ENCODE data around the gene AGBL1. TPM values are rescaled to one million over a fixed set of nuclear protein-coding genes. Genes with fewer than 3 reads are reported as not detected.

The AGBL1 gene
- total RNA-seq, 1 experiment from 2014 or later, result not detected

DNA sequence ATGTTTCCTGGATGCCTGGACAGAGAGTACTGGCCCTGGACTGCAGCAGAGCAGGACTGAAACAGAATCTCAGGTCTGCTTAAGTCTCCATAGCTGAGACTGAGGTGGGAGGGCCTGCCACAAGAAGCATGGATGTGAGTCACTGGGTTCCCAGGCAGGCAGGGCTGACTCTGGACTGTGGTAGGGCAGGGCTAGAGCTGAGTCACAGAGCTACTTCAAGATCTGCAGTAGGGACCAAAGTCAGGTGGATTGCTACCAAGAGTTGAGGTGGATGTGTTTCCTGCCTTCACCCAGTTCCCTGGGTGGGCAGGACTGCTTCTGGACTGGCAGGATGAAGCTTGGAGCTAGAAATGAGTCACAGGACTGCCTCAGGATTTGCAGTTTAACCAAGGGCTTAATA is 282.9 kb downstream of the AGBL1 start:
- TF ChIP-seq, protein P1, sequence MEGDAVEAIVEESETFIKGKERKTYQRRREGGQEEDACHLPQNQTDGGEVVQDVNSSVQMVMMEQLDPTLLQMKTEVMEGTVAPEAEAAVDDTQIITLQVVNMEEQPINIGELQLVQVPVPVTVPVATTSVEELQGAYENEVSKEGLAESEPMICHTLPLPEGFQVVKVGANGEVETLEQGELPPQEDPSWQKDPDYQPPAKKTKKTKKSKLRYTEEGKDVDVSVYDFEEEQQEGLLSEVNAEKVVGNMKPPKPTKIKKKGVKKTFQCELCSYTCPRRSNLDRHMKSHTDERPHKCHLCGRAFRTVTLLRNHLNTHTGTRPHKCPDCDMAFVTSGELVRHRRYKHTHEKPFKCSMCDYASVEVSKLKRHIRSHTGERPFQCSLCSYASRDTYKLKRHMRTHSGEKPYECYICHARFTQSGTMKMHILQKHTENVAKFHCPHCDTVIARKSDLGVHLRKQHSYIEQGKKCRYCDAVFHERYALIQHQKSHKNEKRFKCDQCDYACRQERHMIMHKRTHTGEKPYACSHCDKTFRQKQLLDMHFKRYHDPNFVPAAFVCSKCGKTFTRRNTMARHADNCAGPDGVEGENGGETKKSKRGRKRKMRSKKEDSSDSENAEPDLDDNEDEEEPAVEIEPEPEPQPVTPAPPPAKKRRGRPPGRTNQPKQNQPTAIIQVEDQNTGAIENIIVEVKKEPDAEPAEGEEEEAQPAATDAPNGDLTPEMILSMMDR (conservative IDR thresholded peaks at IDR 0.05), result no peak
- TF ChIP-seq EZH2 (IDR thresholded peaks at IDR 0.05; ENCODE audit: low read depth), result no peak
- no peaks in the 10 kb centered on the region for H3K4me1 ChIP-seq (replicated peaks; ENCODE audit: insufficient read depth)
- DNase-seq, result no peak
- no peak overlapping the region for H3K4me2 ChIP-seq
- no peaks in the 10 kb centered on the region for H4K20me1 ChIP-seq (ENCODE audit: insufficient read depth)
- no peak overlapping the region for H3K4me3 ChIP-seq
- no peaks in the 10 kb centered on the region for H3K27me3 ChIP-seq (ENCODE audit: insufficient read depth, low read depth)
- H3K79me2 ChIP-seq (ENCODE audit: low read depth), result no peaks in the 10 kb centered on the region
- H3F3A ChIP-seq (ENCODE audit: insufficient read depth, low read depth), result no peaks in the 10 kb centered on the region
- no peaks in the 10 kb centered on the region for H3K36me3 ChIP-seq (ENCODE audit: low read depth)
- intact Hi-C loops (cut with micrococcal nuclease; ENCODE audit: unreplicated experiment), result no loop called here
- H3K9me3 ChIP-seq (ENCODE audit: insufficient read depth, low read depth), result no peaks in the 10 kb centered on the region
- H3K27ac ChIP-seq, result no peak overlapping the region
- BruUV-seq (replicated peaks), result no TSS peak
- CTCF ChIA-PET, result no interaction called here
- POLR2A ChIA-PET (ENCODE audit: unreplicated experiment), result no interaction called here
- no peak overlapping the region for H2AFZ ChIP-seq
- H3K9me2 ChIP-seq (ENCODE audit: insufficient read depth), result no peaks in the 10 kb centered on the region

DNA sequence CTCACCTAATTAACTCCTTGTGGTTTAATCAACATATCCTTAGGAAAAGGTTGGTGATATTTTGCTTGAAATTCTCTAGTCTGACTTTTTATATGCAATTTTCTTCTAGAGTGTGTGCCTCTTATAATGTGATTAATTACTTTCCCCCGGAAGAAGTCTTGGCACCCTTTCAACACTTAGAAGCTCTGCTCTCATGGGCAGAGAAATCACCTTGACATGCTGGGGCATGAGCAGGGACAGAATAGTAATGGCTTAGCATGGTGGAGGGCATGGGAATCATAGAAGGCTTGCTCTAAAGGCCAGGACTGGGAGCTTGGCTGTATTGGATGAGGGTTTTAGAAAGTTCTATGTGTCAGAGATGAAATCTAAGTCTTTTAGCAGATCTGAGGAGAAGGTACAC is 293.5 kb downstream of the AGBL1 start:
- Histone ChIP-seq H3K9me2 (ENCODE audit: insufficient read depth) (no peaks in the 10 kb centered on the region), H3K36me3 (ENCODE audit: low read depth) (no peaks in the 10 kb centered on the region), H3K4me2 (no peak overlapping the region), H3K27me3 (ENCODE audit: insufficient read depth, low read depth) (no peaks in the 10 kb centered on the region), H3F3A (ENCODE audit: insufficient read depth, low read depth) (no peaks in the 10 kb centered on the region), H3K9me3 (ENCODE audit: insufficient read depth, low read depth) (no peaks in the 10 kb centered on the region), H3K79me2 (ENCODE audit: low read depth) (no peaks in the 10 kb centered on the region), H4K20me1 (ENCODE audit: insufficient read depth) (no peaks in the 10 kb centered on the region), H3K4me1 (replicated peaks; ENCODE audit: insufficient read depth) (no peaks in the 10 kb centered on the region), H2AFZ (no peak overlapping the region), H3K4me3 (no peak overlapping the region), H3K27ac (no peak overlapping the region)
- POLR2A ChIA-PET (ENCODE audit: unreplicated experiment), result no interaction called here
- BruUV-seq (replicated peaks), result no TSS peak
- CTCF ChIA-PET, result no interaction called here
- DNase-seq, result no peak
- intact Hi-C loops (cut with micrococcal nuclease; ENCODE audit: unreplicated experiment), result no loop called here
- TF ChIP-seq EZH2 (IDR thresholded peaks at IDR 0.05; ENCODE audit: low read depth), result no peak

DNA sequence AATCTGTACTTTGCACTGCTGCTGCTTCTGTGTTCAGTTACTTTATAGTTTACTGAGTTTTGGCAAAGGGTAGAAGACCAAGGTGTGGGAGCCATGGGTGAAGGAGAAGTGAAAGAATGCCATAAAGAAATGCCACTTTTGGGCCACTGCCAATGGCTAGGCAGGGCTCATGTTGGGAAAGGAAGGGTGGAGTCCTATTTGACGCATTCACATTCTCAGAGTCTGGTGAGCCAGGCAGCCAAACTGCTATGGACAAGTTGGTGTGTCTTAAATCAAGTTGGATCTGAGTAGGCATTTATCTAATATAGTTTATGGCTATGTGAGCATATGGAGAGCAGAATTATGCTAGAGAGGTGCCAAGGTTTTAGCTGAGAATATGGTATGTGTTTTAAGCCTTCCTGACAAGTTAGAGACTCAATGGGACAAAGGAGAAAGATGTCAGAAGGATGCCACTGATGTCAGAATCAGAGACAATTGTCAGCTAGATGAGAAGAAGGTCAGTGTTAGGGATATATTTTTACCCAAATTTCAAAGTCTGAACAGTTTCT is 296.1 kb downstream of the AGBL1 start:
- intact Hi-C loops (cut with micrococcal nuclease; ENCODE audit: unreplicated experiment), result no loop called here
- H3K27ac ChIP-seq, result no peak overlapping the region
- no peaks in the 10 kb centered on the region for H3K79me2 ChIP-seq (ENCODE audit: low read depth)
- no peaks in the 10 kb centered on the region for H3K36me3 ChIP-seq (ENCODE audit: low read depth)
- no TSS peak for BruUV-seq (replicated peaks)
- H3K4me3 ChIP-seq, result no peak overlapping the region
- H3K4me1 ChIP-seq (replicated peaks; ENCODE audit: insufficient read depth), result no peaks in the 10 kb centered on the region
- H3K9me3 ChIP-seq (ENCODE audit: insufficient read depth, low read depth), result no peaks in the 10 kb centered on the region
- POLR2A ChIA-PET (ENCODE audit: unreplicated experiment), result no interaction called here
- no peaks in the 10 kb centered on the region for H4K20me1 ChIP-seq (ENCODE audit: insufficient read depth)
- H3F3A ChIP-seq (ENCODE audit: insufficient read depth, low read depth), result no peaks in the 10 kb centered on the region
- TF ChIP-seq EZH2 (IDR thresholded peaks at IDR 0.05; ENCODE audit: low read depth), result no peak
- TF ChIP-seq, protein P1 (conservative IDR thresholded peaks at IDR 0.05), result no peak
- H3K27me3 ChIP-seq (ENCODE audit: insufficient read depth, low read depth), result no peaks in the 10 kb centered on the region
- CTCF ChIA-PET, result no interaction called here
- no peak for DNase-seq
- H3K4me2 ChIP-seq, result no peak overlapping the region
- no peak overlapping the region for H2AFZ ChIP-seq
- H3K9me2 ChIP-seq (ENCODE audit: insufficient read depth), result no peaks in the 10 kb centered on the region

DNA sequence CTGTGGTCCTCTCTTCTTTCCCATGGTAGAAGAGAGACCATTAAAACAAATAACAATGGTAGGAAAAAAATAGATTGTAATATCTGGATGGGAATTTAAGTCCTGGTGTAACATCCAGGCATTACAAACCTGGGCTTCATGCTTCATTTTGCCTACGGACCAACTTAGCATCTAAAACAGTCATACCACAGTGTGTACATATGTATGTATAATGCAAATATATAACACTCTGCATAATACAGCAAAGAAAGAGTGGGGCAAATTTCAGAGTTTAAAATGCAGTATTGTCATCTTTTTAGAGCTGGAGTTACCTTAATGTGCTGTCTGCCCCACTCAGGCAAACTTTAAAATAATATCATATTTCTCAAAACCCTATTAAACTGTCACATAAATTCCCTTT is 298.2 kb downstream of the AGBL1 start:
- intact Hi-C loops (cut with micrococcal nuclease; ENCODE audit: unreplicated experiment), result no loop called here
- CTCF ChIA-PET, result no interaction called here
- no peaks in the 10 kb centered on the region for H3K27me3 ChIP-seq (ENCODE audit: insufficient read depth, low read depth)
- H4K20me1 ChIP-seq (ENCODE audit: insufficient read depth), result no peaks in the 10 kb centered on the region
- no peak for DNase-seq
- no peaks in the 10 kb centered on the region for H3F3A ChIP-seq (ENCODE audit: insufficient read depth, low read depth)
- H3K36me3 ChIP-seq (ENCODE audit: low read depth), result no peaks in the 10 kb centered on the region
- no peaks in the 10 kb centered on the region for H3K9me2 ChIP-seq (ENCODE audit: insufficient read depth)
- no peak overlapping the region for H3K27ac ChIP-seq
- POLR2A ChIA-PET (ENCODE audit: unreplicated experiment), result no interaction called here
- H3K9me3 ChIP-seq (ENCODE audit: insufficient read depth, low read depth), result no peaks in the 10 kb centered on the region
- H3K4me3 ChIP-seq, result no peak overlapping the region
- no peaks in the 10 kb centered on the region for H3K79me2 ChIP-seq (ENCODE audit: low read depth)
- no TSS peak for BruUV-seq (replicated peaks)
- no peak for TF ChIP-seq EZH2 (IDR thresholded peaks at IDR 0.05; ENCODE audit: low read depth)
- TF ChIP-seq, protein P1 (conservative IDR thresholded peaks at IDR 0.05), result no peak
- H2AFZ ChIP-seq, result no peak overlapping the region
- H3K4me1 ChIP-seq (replicated peaks; ENCODE audit: insufficient read depth), result no peaks in the 10 kb centered on the region
- H3K4me2 ChIP-seq, result no peak overlapping the region

Measured in PC-9 (cell line).